Hypothalamus (tissue), 51 donors: ENCODE results near the gene NELL1.
A peak's percentile ranks its signal among the peaks of the same experiment; 100 is the strongest.
"Not testable (repeated sequence)": the region's sequence is repeated elsewhere in the genome, so short reads cannot be mapped to it uniquely, and the experiment has no call there.

ENCODE experiments used
- DNase-seq, 51 donors: peaks; one replicate each; lab custom pipeline; 2025; lab: John Stamatoyannopoulos, UW

The NELL1 gene

DNA sequence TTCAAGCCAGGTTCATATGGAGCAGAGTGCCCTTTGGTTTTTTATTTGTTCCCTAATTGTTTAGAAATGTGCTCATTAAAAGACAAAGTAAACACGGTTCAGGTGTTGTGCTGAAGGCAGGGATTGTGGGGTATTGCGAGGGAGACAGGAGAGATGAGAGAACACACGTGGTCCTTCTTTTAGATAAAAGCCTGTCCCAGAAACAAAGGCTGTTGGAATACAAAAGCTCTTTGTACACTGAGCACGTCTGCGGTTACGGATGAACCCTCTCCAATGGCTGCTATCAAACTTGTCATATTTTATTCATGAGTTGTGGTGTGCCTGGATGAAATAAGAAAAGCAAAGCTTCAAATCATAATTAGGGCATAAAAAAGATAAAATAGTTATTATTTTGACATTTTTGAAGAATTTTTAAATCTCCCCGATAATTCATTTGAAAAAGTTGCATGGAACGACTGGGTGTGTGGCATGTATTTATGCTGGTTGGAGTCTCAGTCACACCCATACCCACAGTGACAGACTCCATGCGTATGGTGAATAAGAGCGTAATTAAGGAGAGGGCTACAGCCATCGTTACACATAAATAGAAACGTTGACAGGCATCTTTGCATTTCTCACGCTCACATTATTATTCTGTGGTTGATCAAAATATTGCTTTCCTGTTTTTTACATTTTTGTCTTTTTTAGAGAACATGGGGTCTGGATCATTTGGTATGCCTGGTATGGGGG is 92.9 kb downstream of the NELL1 start:
- DNase-seq: no peak

DNA sequence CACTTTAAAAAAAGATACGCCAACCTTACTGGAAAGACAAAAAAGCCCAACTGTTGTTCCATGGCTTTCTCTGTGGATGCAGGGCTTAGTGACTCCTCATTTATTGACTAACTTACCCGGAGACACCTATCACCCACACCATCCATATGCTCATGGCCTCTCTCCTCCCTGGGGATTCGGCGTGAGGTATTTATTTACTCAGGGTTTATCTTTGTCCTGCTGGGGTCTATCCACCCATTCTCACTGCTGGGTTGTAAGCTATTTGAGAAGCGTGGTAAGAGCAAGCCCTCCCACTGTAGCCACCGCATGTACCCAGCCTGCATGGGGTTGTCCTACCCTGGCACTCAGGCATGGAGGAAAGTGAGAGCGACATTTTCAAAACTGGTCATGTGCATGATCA is 93.6 kb downstream of the NELL1 start:
- DNase-seq: no peak

DNA sequence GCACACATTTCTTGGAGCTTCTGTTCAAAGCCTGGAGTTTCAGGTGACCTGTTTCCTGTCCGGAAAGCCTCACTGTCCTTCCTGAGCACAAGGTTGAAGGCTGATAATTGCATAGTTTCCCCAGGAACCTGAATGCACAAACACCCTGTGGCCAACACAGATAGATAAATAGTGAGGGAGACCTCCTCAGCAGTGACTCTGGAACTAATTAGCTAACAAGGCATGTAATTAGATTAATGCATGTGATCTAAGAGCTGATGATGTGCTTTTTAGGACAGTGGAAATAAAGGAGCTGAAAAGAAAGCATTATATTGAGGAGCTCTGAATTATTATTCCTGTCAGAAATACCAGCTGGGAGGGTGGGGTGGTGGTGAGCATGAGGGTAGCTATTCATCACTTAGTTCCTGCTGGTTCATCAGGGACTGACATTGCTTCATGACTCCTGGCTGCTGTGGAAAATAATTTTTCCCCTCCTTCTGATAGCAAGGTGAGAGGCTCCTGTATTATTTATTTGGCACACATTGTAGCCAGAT is 101.1 kb downstream of the NELL1 start:
- DNase-seq: no peak

DNA sequence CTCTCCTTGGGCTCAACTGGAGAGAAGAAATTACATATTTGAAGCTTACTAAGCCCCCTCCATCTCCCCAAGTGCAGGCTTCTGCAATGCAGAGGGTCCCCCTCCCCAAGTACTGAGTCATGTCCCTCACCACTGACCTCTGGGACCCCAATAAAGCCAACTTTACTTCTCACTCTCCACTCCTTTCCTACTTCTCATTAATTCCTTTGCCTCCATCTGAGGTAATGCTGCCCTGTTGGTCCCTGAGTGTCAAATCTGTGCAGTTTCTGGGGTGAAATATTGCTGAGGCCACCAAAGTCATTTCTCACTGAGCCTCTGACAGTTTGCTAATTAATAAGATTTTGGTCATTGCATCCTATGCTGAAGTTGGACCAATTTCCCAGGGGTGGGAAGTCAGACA is 101.6 kb downstream of the NELL1 start:
- no peak for DNase-seq

DNA sequence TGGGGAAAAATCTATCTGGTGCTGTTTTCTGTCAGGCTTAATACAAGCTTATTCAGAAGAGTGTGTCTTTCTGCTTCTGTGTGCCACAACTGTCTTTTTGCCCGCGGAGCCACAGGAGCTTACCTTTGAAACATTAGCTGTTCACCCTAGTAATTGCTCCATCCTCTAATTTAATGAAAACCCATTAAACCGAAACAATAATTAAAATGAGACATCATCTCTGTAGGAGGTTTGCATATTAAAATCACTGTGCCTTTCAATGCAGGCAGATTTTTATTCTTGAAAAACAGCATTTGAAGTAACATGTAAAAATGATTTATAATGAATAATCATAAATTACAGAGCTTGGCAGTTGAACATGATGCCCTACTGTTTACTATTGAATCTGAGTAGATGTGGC is 102.3 kb downstream of the NELL1 start:
- DNase-seq: no peak

DNA sequence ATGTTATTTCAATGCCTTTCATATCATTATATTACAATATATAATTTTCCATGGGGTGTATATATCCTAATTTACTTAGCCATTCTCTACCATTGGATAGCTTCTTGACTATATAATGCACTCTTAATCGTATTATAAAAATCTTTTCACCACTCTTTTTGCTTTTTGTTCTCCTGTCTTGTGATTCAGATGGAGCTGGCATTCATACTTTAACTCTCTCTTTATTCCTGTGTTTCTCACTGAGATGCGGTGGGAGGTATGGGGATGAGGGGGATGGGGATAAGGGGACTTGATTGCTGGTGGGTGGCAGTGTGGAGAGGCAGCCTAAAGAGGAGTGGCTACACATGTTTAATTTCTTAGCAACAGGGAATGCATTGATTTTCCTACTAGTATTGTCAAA is 105.9 kb downstream of the NELL1 start:
- DNase-seq: peak in 1 of 51 donors; percentile 49

DNA sequence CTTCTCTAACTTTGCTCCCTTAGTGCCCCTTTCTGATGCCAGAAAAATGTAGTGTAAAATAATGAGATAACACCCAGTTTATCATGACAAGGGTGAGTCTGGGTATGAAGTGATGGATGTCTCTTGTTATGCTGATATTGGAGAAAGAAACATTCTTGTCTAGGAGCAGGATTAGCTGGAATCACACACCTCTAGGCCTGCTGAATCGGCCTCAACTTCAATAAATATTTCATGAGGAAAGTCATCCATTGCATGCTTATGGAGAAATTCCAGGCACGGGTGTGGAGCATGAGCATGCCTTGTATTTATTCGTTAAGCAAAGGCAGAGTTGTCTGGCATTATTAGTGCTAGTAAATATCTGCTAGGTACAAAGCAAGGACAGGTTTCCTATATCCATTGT is 113.4 kb downstream of the NELL1 start:
- no peak for DNase-seq

DNA sequence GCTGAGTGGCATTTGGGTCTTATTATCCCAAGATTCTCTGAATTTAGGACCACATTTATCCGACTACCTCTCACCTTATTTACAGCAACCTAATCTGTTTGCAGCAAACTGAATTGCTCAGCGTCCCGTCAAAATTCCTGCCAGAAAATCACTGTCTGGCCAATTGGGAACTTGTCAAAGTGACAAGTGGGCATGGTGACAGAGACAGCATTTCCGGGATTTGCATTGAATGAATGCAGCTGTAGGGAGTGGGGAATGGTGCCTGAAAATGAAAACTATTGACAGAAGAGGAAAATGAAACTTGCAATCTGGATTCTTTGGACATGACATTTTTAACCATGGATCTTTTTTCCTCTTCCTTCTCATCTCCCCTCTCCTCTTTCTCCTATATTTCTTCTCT is 113.8 kb downstream of the NELL1 start:
- DNase-seq: no peak

DNA sequence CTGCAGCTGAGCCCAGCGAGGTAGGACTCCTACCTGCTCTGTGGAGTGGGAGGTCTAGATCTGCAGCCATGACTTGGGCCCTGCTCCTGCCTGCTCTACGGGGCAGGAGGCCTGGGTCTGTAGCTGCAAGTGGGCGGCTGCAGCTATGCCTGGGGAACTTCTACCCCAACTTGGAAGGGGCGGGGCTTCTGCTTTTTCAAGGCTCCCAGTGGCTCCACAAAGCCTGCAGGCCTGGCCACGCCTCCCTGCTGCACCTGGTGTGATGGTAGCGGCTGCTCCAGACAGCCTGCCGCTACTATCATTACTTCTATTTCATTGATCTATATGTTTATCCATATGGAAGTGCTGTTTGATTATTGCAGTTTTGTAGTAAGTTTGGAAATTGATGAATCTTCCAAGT is 121.2 kb downstream of the NELL1 start:
- DNase-seq: no peak

DNA sequence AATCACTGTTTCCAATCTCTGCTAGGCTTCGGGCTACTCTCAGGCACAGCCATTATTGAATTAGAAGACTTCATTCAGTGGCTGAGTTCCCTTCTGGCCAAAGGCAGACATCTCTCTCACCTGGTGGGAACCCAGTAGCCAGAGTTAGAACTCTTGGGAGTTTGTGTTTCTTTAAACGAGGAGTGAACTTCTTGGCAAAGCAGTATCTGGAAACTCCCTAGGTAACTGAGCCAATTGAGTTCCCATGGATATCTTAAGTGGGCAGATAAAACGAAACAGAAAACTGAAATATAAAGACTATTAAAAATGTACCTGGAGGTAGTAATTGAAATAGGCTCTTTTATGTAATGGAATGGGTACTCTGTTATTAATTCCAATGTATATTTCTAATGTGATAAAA is 125.6 kb downstream of the NELL1 start:
- DNase-seq: no peak

DNA sequence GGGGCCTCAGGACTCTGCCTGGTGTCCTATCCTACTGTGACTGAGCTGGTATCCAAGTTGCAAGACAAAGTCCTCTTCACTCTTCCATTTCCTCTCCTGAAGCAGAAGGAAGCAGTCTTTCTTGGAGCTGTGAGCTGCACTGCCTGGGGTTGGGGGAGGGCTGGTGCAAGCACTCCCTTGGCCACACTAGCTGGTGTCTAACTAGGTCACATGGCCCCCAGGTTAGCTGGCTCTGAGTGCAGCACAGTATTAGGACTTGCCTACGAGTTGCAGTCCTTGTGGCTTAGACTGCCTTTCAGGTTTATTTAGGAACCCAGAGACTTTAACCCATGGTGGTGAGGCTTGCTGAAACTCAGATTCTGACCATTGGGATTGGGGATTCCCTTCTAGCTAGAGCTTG is 138.9 kb downstream of the NELL1 start:
- DNase-seq: no peak

DNA sequence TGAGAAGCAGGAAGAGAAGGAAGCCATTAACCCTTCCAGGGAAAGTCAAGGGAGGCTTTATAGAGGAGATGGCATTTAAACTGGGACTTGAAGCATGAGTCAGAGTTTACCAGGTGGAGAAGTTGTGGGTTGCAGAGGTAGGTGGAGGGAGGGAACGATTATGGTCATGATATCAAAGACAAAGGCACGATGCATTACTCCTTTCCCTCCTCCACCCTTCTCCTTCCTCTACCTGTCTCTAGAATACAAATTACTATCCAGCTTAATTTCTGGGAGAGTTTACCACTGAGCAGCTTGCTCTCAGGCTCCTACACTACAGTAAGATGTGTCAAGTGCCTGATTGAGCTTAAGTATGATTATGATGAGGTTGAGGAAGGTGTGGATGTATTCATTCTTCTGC is 151.7 kb downstream of the NELL1 start:
- peak in 1 of 51 donors; percentile 33 for DNase-seq

DNA sequence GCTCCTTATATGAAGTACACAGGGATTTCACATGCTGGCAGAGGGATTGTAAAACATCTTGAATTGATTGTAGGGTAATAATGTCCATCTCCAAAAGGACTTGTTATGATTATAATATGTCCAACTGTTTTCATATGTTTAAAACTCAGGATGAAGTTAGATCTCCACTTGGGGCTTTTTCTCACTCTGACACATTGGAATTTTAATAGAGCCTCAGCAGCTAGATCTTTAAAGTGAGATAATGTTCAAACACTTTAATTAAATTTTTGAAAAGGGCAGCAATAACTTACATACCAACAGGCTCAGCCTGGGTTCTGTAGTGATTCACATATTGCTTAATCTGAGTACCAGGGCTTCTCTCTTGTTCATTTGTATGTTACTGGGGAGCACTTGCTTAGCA is 152.1 kb downstream of the NELL1 start:
- peak in 1 of 51 donors; percentile 33 for DNase-seq

DNA sequence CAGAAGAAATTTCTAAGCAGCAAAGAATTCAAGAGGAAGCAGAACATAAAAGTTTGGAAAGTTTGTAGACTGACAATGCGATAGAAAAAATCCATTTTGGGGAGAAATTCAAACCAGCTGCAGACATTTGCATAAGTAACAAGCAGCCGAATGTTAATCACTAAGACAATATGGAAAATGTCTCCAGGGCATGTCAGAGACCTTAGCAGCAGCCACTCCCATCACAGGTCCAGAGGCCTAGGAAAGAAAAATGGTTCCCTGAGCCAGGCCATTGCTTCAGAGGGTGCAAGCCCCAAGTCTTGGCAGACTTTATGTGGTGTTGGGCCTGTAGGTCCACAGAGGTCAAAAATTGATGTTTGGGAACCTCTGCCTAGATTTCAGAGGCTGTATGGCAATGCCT is 155.4 kb downstream of the NELL1 start:
- no peak for DNase-seq

DNA sequence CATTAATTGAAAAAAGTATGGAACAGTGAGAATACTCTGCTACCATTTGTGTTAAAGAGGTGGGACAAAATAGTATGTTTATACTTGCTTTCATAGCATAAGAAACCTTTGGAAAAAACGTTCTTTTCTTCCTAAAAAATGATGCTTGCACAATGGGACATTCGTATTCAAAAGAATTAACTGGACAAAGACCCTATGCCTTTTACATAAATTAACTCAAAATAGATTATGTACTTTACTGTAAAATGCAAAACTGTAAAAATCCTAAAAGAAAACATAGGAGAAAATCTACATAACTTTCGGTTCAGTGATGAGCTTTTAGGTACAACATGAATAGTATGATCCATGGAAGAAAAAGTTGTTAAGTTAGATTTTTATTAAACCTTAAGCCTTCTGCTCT is 166.2 kb downstream of the NELL1 start:
- no peak for DNase-seq

DNA sequence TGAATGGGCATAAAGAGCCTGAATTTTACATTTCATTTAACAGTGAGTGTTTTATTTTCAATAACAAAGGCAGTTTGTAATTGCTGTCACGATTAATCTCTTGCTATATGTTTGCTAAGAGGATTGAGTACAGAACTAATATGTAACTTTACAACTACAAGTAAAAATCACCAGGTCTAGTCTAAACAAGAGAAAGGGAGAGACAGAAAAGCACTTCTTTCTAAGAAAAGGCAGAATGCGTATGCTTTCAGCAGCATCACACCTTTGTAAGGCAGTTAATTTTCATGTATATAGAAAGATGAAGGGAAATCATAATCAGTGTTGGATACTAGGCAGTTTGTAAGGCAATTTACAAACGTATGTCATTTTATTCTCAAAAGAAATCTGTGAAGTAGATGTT is 169.8 kb downstream of the NELL1 start:
- DNase-seq: no peak

DNA sequence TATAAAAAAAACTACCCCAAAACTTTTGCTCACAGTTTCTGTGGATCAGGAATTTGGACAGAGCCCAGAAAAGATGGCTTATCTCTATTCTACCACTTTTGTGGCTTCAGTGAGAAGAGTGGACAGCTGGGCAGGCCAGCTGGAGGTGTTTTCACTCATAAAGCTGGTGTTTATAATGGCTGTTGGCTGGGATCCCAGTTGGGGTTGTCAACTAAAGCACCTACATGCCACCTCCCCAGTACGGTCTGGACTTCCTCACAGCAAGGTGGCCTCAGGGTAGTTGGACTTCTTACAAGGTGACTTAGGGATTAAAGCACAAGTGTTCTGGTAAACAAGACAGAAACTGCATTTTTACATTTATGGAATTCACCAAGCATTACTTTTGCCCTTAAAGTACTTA is 171.0 kb downstream of the NELL1 start:
- DNase-seq: no peak

DNA sequence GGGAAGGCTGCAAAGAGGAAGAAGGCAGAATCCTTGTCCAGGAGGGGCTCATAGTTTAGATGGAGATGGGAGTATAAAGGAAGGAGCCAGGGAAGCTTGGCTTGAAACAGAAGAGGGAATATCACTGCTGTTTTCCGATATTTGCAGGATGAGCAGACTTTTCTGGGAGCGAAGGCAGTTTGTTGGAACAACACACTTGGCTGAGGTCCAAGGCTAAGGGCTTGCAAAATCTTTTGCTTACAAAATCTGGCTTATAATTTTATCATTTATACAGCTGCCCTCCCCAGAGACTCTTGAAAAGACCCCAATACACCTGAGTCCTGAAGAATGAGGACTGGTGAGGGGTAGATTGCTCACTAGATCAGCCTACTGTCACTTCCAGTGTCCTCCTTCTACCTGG is 174.8 kb downstream of the NELL1 start:
- no peak for DNase-seq

DNA sequence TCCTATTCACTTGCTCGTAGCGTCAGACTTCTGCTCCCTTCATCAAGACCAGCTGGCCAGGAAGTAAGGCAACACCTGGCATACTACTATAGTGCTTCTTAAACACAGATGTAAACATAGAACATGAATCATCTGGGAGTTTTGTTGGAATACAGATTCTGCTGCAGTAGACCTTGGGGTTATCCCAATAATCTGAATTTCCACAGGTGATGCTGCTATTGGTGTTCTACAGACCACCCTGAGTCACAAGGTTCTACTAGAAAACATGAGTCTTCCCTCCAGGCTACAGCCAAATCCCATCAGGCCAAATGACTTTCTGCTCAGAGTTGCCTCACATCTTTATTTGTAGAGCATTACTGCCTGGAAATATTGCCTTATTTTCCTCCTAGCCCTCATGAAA is 175.2 kb downstream of the NELL1 start:
- DNase-seq: no peak

DNA sequence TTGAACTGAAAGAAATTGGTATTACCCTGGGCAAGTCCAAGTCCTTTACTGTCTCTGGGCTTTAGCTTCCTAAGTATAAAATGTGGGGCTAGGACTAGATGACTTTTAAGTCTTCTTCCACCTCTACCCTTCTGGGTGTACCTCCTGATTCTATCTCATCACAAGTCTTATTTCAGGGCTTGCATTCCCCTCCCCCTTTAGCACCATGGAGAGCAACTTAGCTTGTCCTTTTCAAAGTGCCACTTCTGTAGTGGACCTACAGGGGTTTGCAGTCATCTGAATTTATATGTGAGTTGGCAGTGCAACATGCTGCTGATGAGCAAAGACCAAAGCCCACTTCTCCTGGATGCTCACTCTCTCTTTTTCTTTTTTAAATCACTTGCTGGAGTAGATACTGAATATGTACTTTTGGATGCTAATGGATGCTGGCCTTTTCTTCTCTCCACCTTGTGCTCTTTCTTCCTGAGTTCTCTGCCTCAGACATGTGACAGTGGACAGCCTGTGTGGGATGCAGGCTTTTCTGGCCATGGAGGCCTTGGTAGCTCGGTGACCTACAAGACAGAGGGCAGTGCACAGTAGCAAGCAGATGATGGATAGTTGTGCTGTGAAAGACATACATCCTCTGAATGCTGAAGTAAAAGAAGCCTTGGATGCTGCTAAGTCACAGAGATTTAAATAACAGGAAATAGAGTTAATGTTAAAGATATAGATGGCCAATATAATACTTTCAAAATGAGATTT is 185.0 kb downstream of the NELL1 start:
- no peak for DNase-seq

DNA sequence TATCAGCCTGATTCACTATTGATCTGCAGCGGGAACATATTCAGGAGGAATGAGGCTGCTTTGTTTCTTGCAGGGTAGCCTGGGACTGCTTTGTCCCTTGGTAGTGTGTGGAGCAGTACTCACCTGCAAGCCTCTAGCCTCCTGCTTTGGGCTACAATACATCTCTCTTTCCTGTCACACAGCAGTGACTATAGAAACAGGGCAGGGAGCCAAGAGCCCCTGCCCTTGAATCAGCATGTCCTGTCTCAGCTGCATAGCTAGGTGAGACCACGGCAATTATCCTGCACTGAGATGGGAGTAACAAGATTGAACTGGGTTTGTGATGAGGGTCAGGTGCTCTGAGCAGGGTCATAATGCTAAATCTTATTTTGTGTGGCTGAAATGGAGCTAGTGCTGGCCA is 191.9 kb downstream of the NELL1 start:
- no peak for DNase-seq

DNA sequence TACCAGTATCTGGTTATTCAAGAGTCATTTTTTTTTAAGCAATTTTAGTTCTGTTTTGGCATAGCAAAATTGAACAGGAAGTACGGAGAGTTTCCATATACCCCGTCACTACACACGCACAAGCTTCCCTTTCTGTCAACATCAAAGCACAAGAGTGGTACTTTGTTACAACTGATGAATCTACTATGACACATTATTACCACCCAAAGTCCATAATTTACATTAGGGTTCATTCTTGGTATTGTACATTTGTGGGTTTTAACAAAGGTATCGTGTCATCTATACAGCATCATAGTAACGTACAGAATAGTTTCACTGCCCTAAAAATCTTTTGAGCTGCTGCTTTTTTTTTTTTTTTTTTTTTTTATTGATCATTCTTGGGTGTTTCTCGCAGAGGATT is 192.9 kb downstream of the NELL1 start:
- DNase-seq: not testable (repeated sequence)
